HG03378 (cell line): ENCODE results near the gene IDUA.
"Not testable (repeated sequence)": the region's sequence is repeated elsewhere in the genome, so short reads cannot be mapped to it uniquely, and the experiment has no call there.

Source experiments
- ATAC-seq: cut with Tn5 transposase; IDR thresholded peaks from one replicate; pipeline ENCODE4 v1.9.1; 2021; ENCODE audit warnings: mild to moderate bottlenecking, moderate library complexity; ENCODE audit not compliant: unreplicated experiment

Gene IDUA

DNA sequence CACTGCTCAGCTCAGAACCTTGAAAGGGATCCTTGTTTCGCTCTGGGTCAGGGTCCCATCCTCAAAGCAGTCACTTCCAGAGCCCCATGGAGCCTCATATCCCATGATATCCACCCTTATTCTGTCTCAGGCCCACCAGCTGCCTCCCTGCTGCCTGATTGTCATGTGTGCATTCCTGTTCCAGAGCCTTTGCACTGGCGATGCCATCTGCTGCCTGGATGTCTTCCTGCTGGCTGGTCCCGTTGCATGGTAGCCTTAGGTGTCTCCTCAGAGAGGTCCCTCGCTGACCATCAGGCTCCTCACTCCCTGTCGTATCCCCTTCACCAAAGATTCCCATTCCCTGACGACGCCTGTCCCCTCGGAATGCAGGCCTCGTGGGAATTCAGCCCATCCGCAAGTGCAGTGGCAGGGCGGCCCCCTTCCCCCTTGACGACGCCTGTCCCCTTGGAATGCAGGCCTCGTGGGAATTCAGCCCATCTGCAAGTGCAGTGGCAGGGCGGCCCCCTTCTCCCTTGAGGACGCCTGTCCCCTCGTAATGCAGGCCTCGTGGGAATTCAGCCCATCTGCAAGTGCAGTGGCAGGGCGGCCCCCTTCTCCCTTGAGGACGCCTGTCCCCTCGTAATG lies 12.5 kb downstream of the IDUA start:
- ATAC-seq = not testable (repeated sequence)

DNA sequence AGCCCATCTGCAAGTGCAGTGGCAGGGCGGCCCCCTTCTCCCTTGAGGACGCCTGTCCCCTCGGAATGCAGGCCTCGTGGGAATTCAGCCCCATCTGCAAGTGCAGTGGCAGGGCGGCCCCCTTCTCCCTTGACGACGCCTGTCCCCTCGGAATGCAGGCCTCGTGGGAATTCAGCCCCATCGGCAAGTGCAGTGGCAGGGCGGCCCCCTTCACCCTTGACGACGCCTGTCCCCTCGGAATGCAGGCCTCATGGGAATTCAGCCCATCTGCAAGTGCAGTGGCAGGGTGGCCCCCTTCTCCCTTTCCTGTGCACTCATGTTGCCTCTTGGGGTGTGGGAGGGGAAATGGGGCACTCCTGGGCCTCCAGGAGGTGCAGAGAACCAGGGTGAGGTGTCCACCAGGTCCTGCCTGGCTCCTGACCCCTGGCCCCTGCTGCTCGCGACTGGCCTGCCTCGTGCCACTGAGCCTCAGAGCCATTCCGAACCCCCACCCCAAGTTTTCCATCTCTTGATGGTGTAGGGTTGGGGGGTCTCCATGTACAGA lies 13.1 kb downstream of the IDUA start:
- ATAC-seq = no peak

DNA sequence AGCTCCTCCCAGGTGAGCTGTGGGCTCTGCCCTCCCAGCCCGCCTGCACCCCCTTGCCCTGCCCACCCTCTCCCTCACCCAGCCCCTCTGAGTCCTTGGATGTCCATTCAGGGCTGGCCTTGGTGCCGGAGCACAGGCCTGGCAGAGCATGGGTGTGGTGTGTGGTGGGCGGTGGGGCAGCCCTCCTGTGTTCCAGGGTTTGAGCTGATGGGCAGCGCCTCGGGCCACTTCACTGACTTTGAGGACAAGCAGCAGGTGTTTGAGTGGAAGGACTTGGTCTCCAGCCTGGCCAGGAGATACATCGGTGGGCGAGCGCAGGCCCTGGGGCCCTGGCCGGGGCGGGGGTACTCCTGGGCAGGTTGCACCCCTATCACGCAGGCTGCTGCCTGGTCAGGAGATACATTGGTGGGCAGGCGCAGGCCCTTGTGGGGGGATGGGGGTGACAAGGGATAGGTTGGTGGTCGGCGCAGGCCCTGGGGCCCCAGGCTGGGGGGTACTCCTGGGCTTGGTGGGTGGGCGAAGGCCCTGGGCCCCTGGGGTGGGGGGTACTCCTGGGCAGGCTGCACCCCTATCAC lies 13.9 kb downstream of the IDUA start:
- ATAC-seq = no peak

DNA sequence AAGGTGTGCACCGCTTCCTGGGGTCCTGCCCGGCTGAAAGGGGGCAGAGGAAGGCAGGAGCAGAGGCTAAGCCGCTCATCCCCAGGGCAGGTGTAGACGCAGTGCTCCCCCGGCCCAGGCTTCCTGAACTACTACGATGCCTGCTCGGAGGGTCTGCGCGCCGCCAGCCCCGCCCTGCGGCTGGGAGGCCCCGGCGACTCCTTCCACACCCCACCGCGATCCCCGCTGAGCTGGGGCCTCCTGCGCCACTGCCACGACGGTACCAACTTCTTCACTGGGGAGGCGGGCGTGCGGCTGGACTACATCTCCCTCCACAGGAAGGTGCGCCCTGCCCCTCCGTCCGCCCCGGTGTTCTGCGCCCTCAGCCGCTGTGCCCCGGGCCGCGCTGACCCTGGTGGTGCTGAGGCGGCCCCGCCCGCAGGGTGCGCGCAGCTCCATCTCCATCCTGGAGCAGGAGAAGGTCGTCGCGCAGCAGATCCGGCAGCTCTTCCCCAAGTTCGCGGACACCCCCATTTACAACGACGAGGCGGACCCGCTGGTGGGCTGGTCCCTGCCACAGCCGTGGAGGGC lies 14.8 kb downstream of the IDUA start:
- ATAC-seq = no peak

DNA sequence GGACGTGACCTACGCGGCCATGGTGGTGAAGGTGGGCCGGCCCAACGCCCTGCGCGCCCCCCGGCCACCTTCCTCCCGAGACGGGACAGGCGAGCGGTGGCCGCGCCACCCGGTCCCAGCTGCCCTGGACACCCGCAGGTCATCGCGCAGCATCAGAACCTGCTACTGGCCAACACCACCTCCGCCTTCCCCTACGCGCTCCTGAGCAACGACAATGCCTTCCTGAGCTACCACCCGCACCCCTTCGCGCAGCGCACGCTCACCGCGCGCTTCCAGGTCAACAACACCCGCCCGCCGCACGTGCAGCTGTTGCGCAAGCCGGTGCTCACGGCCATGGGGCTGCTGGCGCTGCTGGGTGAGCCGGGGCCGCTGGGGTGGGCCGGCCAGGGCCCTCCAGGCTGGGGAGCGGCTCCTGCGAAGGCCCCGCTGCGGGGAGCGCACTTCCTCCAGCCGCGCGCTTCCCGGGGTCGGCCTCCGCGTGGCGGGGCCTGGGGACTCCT lies 15.3 kb downstream of the IDUA start:
- no peak for ATAC-seq

DNA sequence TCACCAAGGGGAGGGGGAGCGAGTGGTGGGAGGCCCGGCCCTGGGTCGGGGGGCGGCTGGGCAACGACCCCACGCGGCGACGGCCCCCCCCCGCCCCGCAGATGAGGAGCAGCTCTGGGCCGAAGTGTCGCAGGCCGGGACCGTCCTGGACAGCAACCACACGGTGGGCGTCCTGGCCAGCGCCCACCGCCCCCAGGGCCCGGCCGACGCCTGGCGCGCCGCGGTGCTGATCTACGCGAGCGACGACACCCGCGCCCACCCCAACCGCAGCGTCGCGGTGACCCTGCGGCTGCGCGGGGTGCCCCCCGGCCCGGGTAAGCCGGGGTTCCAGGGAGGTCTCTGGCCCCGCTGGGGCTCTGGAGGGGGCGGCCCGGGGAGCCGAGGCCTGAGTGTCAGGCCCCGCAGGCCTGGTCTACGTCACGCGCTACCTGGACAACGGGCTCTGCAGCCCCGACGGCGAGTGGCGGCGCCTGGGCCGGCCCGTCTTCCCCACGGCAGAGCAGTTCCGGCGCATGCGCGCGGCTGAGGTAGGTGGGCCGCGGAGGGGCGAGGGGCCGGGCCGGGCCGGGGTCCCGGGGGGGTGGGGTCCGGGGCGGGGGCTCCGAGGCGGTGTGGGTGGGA lies 15.9 kb downstream of the IDUA start:
- no peak for ATAC-seq

DNA sequence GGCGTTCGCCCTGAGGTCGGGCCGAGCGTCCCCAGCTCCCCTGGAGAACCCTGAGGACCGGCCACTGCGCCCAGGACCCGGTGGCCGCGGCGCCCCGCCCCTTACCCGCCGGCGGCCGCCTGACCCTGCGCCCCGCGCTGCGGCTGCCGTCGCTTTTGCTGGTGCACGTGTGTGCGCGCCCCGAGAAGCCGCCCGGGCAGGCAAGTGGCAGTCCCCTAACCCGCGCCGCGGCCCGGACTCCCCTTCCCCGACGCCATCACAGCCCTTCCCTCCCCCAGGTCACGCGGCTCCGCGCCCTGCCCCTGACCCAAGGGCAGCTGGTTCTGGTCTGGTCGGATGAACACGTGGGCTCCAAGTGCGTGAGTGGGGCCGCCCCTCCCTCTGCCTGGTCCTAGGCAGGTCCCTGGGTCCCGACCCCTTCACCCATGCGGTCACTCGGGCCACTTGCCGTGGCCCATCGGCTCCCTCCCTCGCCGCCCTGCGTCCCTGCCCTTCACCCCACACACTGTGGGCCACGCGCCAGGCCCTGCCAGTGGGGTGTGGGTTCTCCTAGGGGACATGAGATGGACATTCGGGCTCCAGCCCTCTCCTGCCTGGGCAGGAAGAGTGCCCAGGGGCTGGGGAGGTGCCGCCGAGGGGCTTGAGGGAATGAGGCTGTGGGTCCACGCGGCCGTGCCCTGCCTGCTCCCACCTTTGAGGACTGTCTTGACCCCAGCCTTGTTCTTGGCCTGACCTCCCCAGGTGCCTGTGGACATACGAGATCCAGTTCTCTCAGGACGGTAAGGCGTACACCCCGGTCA lies 16.6 kb downstream of the IDUA start:
- ATAC-seq = no peak

DNA sequence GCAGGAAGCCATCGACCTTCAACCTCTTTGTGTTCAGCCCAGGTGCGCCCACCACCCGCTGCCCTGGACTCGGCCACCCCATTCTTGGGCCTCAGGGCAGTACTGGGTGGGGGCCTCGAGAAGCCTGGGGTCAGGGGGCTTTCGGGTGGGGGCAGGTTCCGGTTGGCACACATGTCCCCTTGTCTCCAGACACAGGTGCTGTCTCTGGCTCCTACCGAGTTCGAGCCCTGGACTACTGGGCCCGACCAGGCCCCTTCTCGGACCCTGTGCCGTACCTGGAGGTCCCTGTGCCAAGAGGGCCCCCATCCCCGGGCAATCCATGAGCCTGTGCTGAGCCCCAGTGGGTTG lies 17.2 kb downstream of the IDUA start:
- no peak for ATAC-seq

DNA sequence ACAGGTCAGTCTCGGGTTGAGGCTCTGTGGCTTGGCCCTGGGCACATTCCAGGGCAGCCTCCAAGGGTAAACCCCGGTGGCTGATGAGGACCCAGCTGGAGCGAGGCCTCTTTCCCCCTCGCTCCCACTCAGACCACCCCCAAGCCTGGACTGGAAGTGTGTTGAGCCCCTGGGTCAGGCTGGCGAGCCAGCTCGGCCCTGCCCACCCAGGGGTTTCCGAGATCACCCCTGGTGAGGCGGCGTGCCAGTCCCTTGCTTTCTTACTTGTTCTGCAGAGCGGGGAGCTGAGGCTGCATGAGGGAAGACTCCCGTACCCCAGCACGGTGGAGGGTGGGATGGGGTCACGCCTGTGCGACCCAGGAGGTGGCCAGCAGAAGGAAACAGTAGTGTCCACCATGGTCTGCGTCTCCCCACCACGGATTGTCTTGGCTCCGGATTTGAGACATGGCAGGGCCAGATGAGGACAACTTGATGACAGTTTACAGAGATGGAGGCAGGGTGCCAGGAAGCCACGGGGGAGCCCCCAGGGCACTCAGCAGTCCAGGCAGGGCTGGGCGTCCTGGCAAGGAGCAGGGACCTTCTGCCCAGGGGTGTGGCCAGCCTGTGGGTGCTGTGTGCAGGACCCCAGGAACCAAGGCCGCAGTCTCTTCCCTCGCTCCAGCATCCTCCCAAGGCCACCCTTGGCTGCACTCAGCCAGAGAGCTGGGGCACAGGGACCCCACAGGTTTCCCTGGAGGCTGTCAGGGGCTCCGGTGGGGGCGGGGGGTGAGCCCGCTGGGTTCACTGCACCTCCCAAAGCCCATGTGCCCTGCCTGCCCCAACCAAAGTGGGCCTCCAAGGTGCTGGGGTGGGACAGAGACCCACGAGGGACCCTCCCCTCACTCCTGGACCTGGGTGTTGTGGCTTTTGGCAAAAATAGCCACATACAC lies 18.0 kb downstream of the IDUA start:
- no peak for ATAC-seq

DNA sequence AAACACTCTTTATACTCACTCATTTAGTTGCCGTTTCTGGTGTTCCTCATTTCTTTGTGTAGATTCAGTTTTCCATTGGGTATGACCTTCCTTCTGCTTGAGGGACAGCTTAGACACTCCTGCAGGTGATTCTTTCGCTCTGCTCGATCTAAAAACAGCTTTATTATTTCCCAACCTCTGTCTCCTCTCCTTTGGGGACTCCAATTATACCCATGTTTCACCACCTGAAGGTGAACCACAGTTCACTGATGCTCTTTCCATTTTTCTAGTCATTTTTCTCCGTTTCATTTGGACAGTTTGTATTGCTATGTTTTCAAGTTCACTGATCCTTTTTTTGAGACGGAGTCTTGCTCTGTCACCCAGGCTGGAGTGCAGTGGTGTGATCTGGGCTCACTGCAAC lies 20.0 kb downstream of the IDUA start:
- ATAC-seq = no peak

DNA sequence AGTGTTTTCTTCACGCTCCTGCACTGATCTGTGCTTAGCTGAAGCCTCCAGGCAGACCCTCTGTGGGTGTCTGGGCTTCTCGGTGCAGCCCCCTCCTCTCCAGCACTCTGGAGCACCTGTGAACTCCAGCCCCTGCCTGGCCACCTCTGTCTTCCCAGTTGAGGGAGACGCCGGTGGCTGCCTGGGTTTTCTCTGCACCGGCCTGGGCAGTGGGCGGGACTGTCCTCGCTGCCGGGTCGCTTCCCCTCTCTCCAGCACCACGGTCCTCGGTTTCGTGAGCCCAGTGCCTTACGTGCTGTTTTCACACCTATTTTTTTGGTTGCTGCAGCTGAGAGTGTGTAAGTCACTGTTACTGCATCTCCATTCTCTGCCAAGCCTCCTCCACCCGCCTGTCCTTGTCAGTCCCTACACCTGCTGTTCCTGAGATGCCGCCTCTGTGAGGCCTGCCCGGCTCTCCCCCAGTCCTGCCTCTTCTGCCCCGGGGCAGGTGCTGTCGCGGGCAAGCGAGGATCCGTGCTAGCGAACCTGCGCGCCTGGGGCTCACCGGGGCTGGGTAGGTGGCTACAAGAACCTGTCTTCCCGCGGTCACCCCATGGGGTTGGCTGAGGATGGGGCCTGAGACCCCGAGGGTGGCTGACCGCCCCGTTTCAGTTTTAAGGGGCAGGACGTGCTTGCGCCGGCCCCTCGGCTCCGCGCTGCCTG lies 22.1 kb downstream of the IDUA start:
- ATAC-seq = no peak

DNA sequence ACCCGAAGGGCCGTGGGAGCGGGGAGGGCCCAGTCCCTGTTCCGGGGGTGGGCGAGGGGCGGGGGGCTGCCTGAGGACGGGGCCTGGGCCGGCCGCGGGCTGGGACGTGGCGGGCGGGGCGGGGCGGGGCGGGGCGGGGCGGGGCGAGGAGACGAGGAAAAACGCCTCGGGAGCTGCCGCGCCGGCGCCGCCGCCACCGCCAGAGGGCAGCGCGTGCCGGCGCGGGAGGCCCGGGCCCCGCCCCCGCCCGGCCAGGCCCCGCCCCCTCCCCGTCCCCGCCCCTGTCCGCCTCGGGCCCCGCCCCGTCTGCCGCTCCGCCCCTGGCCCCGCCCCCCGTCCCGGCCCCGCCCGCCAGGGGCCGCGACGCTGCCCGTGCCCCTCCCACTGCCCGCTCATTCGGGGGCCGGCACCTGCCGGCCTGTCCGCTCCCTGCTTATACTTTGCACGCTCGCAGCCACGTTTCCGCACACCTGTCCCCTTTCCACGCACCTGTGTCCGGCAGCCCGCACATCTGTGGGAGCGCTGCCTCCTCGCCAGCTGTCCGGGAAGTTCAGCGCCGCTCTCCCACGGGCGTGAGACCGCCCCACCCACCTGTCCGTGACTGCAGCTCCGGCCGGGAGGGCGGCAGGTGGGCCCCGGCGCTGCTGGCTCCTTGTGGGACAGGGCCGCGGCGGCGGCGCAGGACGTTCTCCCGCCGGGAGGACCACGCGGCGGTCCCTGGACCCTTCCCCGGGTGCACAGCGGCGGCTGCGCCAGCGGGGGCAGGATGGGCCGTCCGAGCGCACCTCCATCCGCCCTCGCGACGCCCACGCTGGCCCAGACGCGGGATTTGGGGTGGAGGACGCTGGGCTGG lies 22.9 kb downstream of the IDUA start:
- no peak for ATAC-seq

DNA sequence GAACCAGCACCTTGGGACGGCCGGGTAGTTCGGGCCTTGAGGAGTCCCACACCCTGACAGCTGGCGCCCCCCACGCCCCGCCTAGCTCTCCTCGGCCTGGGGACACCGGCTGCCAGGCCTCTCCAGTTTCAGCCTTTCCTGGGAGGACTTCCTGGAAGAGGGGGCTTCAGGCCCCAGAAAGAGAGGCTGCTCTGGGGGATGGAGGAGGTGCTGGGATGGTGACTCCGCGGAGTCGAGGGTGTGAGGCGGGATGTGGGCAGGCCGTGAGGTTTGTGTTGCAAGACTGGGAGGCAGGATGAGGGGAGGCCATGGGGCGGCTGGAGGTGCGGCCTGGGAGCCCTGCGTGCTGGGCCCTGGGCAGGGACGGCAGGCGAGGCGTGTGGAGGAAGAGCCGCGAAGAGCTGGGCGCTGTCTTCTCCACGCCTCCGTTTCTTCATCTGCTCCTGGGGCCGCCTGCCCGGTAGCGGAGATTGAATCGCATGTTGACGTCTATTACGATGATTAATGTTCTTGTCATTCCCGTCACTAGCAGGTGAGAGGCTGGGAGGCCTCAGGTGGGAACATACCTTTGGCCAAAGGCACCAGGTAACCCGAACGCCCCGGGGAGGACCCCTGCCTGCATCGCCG lies 23.7 kb downstream of the IDUA start:
- ATAC-seq = no peak

DNA sequence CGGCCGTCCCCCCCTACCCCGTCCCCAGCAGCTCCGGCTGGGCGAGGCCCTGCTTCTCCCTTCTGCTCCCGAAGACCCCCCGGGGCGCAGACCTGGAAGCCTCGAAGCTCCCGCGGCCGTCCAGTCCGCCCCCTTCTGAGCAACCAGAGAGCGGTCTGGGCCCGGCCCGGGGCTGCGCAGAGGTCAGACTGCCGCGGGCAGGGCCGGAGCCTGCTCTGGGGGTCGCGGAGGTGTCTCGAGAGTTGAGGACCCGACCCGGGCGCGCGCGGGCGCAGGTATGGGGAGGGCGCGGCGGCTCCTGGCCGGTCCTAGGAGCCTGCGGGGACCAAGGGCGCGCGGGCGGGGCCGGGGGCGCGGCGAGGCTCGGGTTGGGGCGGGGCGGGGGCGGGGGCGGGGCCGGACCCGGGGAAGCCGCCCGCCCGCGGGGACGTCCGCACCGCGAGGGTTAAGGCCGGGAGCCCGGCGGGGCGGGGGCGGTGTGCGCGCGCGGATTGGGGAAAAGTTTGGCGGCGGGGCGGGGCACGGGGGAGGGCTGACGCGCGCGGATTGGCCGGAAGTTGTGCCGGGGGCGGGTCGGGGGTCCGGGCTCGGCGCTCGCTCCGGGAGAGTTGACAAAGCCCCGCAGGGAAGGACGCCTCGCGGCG lies 24.3 kb downstream of the IDUA start, which contains the start of gene FGFRL1:
FGFRL1 (plus strand) TSS at position 605 of the 644 bp plus-strand sequence. CDS start 860 bp downstream, outside the sequence.
- no peak for ATAC-seq

DNA sequence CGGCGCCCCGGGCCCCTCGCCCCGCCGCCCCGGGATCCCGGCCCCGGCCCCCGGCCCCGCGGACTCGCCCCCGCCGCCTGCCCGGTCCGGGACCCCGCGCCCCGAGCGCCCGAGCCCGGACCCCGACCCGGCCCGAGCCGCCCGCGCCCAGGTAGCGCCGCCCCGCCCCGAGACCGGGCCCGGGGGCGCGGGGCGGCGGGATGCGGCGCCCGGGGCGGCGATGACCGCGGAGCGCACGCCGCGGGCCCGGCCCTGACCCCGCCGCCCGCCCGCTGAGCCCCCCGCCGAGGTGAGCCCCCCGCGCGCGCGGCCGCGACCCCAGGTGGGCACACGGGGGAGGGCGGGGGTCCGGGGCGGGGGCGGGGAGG lies 24.8 kb downstream of the IDUA start:
- no peak for ATAC-seq

DNA sequence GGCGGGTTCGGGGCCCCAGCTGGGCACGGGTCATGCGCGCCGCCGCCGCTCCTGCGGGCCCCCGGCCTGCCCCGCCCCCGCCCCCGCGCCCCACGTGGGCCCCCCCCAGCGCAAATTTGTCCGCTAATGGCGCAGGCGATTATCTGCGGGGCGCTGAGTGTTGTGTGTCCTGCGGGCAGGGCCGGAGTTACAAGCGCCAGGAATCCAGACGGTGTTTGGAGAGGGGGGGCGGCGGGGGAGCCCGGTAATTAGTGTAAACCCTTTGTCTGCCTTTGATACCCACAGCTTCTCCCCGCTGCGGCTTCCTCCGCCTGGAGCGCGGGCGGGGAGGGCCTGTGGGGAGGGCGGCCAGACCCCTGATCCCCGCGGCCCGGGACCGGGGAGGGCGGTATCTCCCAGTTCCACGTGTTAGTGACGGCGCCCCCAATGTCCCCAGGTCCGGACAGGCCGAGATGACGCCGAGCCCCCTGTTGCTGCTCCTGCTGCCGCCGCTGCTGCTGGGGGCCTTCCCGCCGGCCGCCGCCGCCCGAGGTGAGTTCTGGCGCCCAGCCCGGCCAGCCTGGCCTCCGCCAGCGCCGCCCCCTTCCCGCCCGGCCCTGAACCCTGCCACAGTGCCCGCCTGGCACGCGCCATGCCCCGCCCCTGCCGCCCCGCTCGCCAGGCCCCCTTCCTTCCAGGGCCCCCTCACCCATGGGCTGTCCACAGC lies 25.3 kb downstream of the IDUA start:
- no peak for ATAC-seq
